Measurements from ENCODE around the gene GCGR.

GCGR gene

GRCh38 chr17:81821603-81822311, 17.8 kb downstream of the GCGR start:
- Histone ChIP-seq H3K9me3 (ENCODE audit: severe bottlenecking) (no peaks in the 10 kb centered on the region), H3K27ac (ENCODE audit: poor library complexity, severe bottlenecking) (no peak overlapping the region), H3K4me1 (ENCODE audit: insufficient read depth, poor library complexity, severe bottlenecking) (no peaks in the 10 kb centered on the region), H3K36me3 (ENCODE audit: low read depth) (no peaks in the 10 kb centered on the region), H3K4me3 (ENCODE audit: severe bottlenecking) (no peak overlapping the region), H3K27me3 (ENCODE audit: insufficient read depth, poor library complexity, severe bottlenecking) (no peaks in the 10 kb centered on the region)
- peak; percentile 22 for TF ChIP-seq CTCF (IDR thresholded peaks at IDR 0.05; ENCODE audit: poor library complexity, severe bottlenecking)
- ATAC-seq (ENCODE audit: low read depth) (peak; percentile 58), DNase-seq (ENCODE audit: low spot score) (no peak)

GRCh38 chr17:81822312-81822637, 18.3 kb downstream of the GCGR start:
- no peaks in the 10 kb centered on the region for H3K27me3 ChIP-seq (ENCODE audit: insufficient read depth, poor library complexity, severe bottlenecking)

GRCh38 chr17:81822996-81823819, 19.3 kb downstream of the GCGR start:
- H3K36me3 ChIP-seq (ENCODE audit: low read depth): no peaks in the 10 kb centered on the region
- H3K27me3 ChIP-seq (ENCODE audit: insufficient read depth, poor library complexity, severe bottlenecking): no peaks in the 10 kb centered on the region
- no peak overlapping the region for H3K27ac ChIP-seq (ENCODE audit: poor library complexity, severe bottlenecking)
- H3K9me3 ChIP-seq (ENCODE audit: severe bottlenecking): no peaks in the 10 kb centered on the region
- DNase-seq (ENCODE audit: low spot score) (no peak), ATAC-seq (ENCODE audit: low read depth) (no peak)
- TF ChIP-seq CTCF (IDR thresholded peaks at IDR 0.05; ENCODE audit: poor library complexity, severe bottlenecking): no peak
- H3K4me3 ChIP-seq (ENCODE audit: severe bottlenecking): no peak overlapping the region
- no peaks in the 10 kb centered on the region for H3K4me1 ChIP-seq (ENCODE audit: insufficient read depth, poor library complexity, severe bottlenecking)

More at GRCh38 chr17:81822312-81822637, 18.3 kb downstream of the GCGR start:
- H3K9me3 ChIP-seq (ENCODE audit: severe bottlenecking): no peaks in the 10 kb centered on the region
- no peak for TF ChIP-seq CTCF (IDR thresholded peaks at IDR 0.05; ENCODE audit: poor library complexity, severe bottlenecking)
- no peaks in the 10 kb centered on the region for H3K36me3 ChIP-seq (ENCODE audit: low read depth)
- ATAC-seq (ENCODE audit: low read depth) (no peak), DNase-seq (ENCODE audit: low spot score) (no peak)
- no peaks in the 10 kb centered on the region for H3K4me1 ChIP-seq (ENCODE audit: insufficient read depth, poor library complexity, severe bottlenecking)
- no peak overlapping the region for H3K4me3 ChIP-seq (ENCODE audit: severe bottlenecking)
- H3K27ac ChIP-seq (ENCODE audit: poor library complexity, severe bottlenecking): no peak overlapping the region

GRCh38 chr17:81823820-81824550, 20.0 kb downstream of the GCGR start:
- no peaks in the 10 kb centered on the region for H3K9me3 ChIP-seq (ENCODE audit: severe bottlenecking)
- DNase-seq (ENCODE audit: low spot score) (no peak), ATAC-seq (ENCODE audit: low read depth) (no peak)
- TF ChIP-seq CTCF (IDR thresholded peaks at IDR 0.05; ENCODE audit: poor library complexity, severe bottlenecking): no peak
- H3K4me3 ChIP-seq (ENCODE audit: severe bottlenecking): no peak overlapping the region
- no peaks in the 10 kb centered on the region for H3K27me3 ChIP-seq (ENCODE audit: insufficient read depth, poor library complexity, severe bottlenecking)
- H3K4me1 ChIP-seq (ENCODE audit: insufficient read depth, poor library complexity, severe bottlenecking): no peaks in the 10 kb centered on the region
- H3K27ac ChIP-seq (ENCODE audit: poor library complexity, severe bottlenecking): no peak overlapping the region
- no peaks in the 10 kb centered on the region for H3K36me3 ChIP-seq (ENCODE audit: low read depth)

Measured in RWPE2 (cell line).